Lower leg skin (tissue), 3 donors: ENCODE measurements around the gene PHLDA2.

ENCODE experiments used
- CTCF ChIP-seq, 3 donors: fragments of 450-650 bp; IDR thresholded peaks; one replicate each; pipeline ENCODE4 v1.5.1; 2016; ENCODE audit warnings: antibody characterized with exemption in 3 of 3, mild to moderate bottlenecking in 3 of 3, moderate library complexity in 2 of 3
- POLR2A ChIP-seq, 2 donors: fragments of 450-650 bp; IDR thresholded peaks; one replicate each; pipeline ENCODE4 v1.6.1; 2016 to 2017; ENCODE audit warnings: antibody characterized with exemption in 2 of 2, mild to moderate bottlenecking in 1 of 2, moderate library complexity in 1 of 2

DNA sequence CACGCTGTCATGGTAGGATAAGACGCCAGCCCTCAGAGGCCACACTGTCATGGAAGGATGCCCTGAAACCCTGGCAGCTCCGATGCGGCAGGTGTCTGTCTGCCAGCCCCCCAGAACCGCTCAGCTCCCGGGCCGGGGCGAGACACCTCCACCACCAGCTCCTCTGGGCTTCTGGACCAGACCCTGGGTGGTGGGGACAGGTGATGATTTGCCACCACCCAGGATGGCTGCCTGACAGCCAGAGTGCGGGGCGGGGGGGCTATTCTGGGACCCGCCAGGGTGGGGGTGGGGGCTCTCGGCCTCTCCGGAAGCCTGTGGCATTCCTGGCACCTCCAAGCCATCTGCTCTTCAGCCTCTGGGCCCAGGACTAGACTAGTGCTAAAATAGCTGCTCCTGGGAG is 9.4 kb downstream of the PHLDA2 start:
- no peak for TF ChIP-seq CTCF (IDR thresholded peaks at IDR 0.05)
- no peak for TF ChIP-seq POLR2A (IDR thresholded peaks at IDR 0.05)
